HepG2 (cell line): ENCODE results near the gene SYS1. TPM values are rescaled to one million over a fixed set of nuclear protein-coding genes. Genes with fewer than 3 reads are reported as not detected.

Source experiments
- BHLHE40 ChIP-seq: IDR thresholded peaks from 2 replicates; pipeline ENCODE4 v1.6.1; 2011; ENCODE audit warnings: low read length, improper control_type of control experiment
- CCDC6 ChIP-seq: sonication (generic); formaldehyde crosslinking; IDR thresholded peaks from 2 replicates; pipeline ENCODE4 v1.8.1; 2022; ENCODE audit warnings: mild to moderate bottlenecking, missing genetic modification reagents, moderate library complexity
- CREB1 ChIP-seq, 2 experiments: fragments of 450-650 bp in 1 of 2; IDR thresholded peaks; 2 replicates each; pipeline ENCODE4 v1.6.1; 2016 to 2017; ENCODE audit warnings: control low read depth in 1 of 2, mild to moderate bottlenecking in 1 of 2, missing compliant biosample characterization in 1 of 2, missing genetic modification characterization in 1 of 2
- CREB3 ChIP-seq: sonication (generic); formaldehyde crosslinking; IDR thresholded peaks from 2 replicates; pipeline ENCODE4 v1.5.0; 2020; ENCODE audit warnings: missing genetic modification reagents
- GATAD1 ChIP-seq: IDR thresholded peaks from 2 replicates; pipeline ENCODE4 v1.6.1; 2016; ENCODE audit warnings: missing genetic modification reagents, missing compliant biosample characterization
- HIVEP1 ChIP-seq: sonication (generic); formaldehyde crosslinking; IDR thresholded peaks from 2 replicates; pipeline ENCODE4 v1.4.0; 2020; ENCODE audit warnings: mild to moderate bottlenecking, missing genetic modification reagents
- HNRNPK ChIP-seq: fragments of 200-400 bp; formaldehyde crosslinking; IDR thresholded peaks from 2 replicates; pipeline ENCODE4 v1.6.1; 2018; ENCODE audit warnings: low read length, low read depth, moderate library complexity, mild to moderate bottlenecking; ENCODE audit not compliant: poor library complexity, severe bottlenecking
- HOXA9 ChIP-seq: sonication (generic); formaldehyde crosslinking; IDR thresholded peaks from 2 replicates; pipeline ENCODE4 v1.8.1; 2022; ENCODE audit warnings: missing genetic modification reagents, mild to moderate bottlenecking, moderate library complexity, borderline replicate concordance
- MAFK ChIP-seq, 2 experiments: IDR thresholded peaks in 1 of 2; conservative IDR thresholded peaks in 1 of 2; 2 replicates each; pipeline ENCODE4 v1.6.1; 2011; ENCODE audit warnings: improper control_type of control experiment in 2 of 2, low read length in 2 of 2
- MED8 ChIP-seq: sonication (generic); formaldehyde crosslinking; IDR thresholded peaks from 2 replicates; pipeline ENCODE4 v1.8.1; 2023; ENCODE audit warnings: mild to moderate bottlenecking, missing genetic modification reagents; ENCODE audit not compliant: insufficient replicate concordance
- NAIF1 ChIP-seq: sonication (generic); formaldehyde crosslinking; IDR thresholded peaks from 2 replicates; pipeline ENCODE4 v1.5.0; 2020; ENCODE audit warnings: mild to moderate bottlenecking, missing genetic modification reagents, borderline replicate concordance
- NFE2L1 ChIP-seq: sonication (generic); formaldehyde crosslinking; IDR thresholded peaks from 2 replicates; pipeline ENCODE4 v1.4.0; 2020; ENCODE audit warnings: missing genetic modification reagents, mild to moderate bottlenecking, borderline replicate concordance
- NPAS2 ChIP-seq: sonication (generic); formaldehyde crosslinking; IDR thresholded peaks from 2 replicates; pipeline ENCODE4 v1.8.0; 2022; ENCODE audit warnings: mild to moderate bottlenecking, missing genetic modification reagents, borderline replicate concordance
- ZBTB7B ChIP-seq: sonication (generic); formaldehyde crosslinking; IDR thresholded peaks from 2 replicates; pipeline ENCODE4 v1.4.0; 2020; ENCODE audit warnings: missing genetic modification reagents
- ZMAT3 ChIP-seq: sonication (generic); formaldehyde crosslinking; conservative IDR thresholded peaks from 2 replicates; pipeline ENCODE4 v1.7.0; 2021; ENCODE audit warnings: missing genetic modification reagents
- ZNF235 ChIP-seq: sonication (generic); formaldehyde crosslinking; IDR thresholded peaks from 2 replicates; pipeline ENCODE4 v1.8.1; 2023; ENCODE audit warnings: mild to moderate bottlenecking, missing genetic modification reagents, borderline replicate concordance
- ZNF382 ChIP-seq: sonication (generic); formaldehyde crosslinking; IDR thresholded peaks from 2 replicates; pipeline ENCODE4 v1.5.0; 2020; ENCODE audit warnings: missing genetic modification reagents, mild to moderate bottlenecking, borderline replicate concordance
- ZNF552 ChIP-seq: sonication (generic); formaldehyde crosslinking; IDR thresholded peaks from 2 replicates; pipeline ENCODE4 v1.9.0; 2022; ENCODE audit warnings: missing genetic modification reagents, mild to moderate bottlenecking, borderline replicate concordance
- polyA plus RNA-seq, 8 experiments: library from polyadenylated mRNA; depleted of rRNA in 3 of 8; stranded (reverse) in 7 of 8; unstranded in 1 of 8; fragments of >200 nt; fragmentation: Illumina TruSeq in 4 of 8; extraction: Trizol in 4 of 8; gene quantifications; 2 replicates each; pipeline versions ENCODE4 v1.2.1 to v1.2.3, GENCODE V29; 2011 to 2016; ENCODE audit warnings: low read depth in 4 of 8, missing spikeins in 1 of 8, mixed read lengths in 1 of 8; ENCODE audit not compliant: insufficient read depth in 1 of 8
- total RNA-seq, 5 experiments: library from RNA; depleted of rRNA; stranded (reverse); fragments of >200 nt; fragmentation: Illumina TruSeq; extraction: Trizol; gene quantifications; 2 replicates each; pipeline ENCODE4 v1.2.3, GENCODE V29; 2016; ENCODE audit warnings: low read depth in 1 of 5
- TF ChIP-seq, protein P1 (sequence below): sonication (generic); formaldehyde crosslinking; IDR thresholded peaks from 2 replicates; pipeline ENCODE4 v1.4.0; 2020; ENCODE audit warnings: missing genetic modification reagents
- TF ChIP-seq, protein P2 (sequence below): sonication (generic); formaldehyde crosslinking; IDR thresholded peaks from 2 replicates; pipeline ENCODE4 v1.8.0; 2022; ENCODE audit warnings: mild to moderate bottlenecking, missing genetic modification reagents, borderline replicate concordance
- TF ChIP-seq, protein P3 (sequence below): sonication (generic); formaldehyde crosslinking; IDR thresholded peaks from 2 replicates; pipeline ENCODE4 v1.4.0; 2020; ENCODE audit warnings: missing genetic modification reagents
- TF ChIP-seq, protein P4 (sequence below): sonication (generic); formaldehyde crosslinking; IDR thresholded peaks from 2 replicates; pipeline ENCODE4 v1.8.1; 2022; ENCODE audit warnings: low read depth, mild to moderate bottlenecking, missing genetic modification reagents

Gene SYS1
- total and polyA plus RNA-seq, 2 of the 13 experiments (the other 11 are each of a cell fraction or from before 2014, with no cell fraction given), result 38.3 to 65.6 TPM

GRCh38 chr20:45343532-45344167 lies 19.3 kb upstream of the SYS1 start (continued):
- TF ChIP-seq MED8 (CRISPR knock-in tag) (peak; percentile 2), NFE2L1 (no peak), NPAS2 (CRISPR knock-in tag) (no peak), ZBTB7B (CRISPR knock-in tag) (no peak), ZMAT3 (0 out of 2 replicates have a peak, but pooled peaks have one; percentile 21), ZNF552 (CRISPR knock-in tag) (no peak), HOXA9 (CRISPR knock-in tag) (no peak), HIVEP1 (CRISPR knock-in tag) (no peak; the same call in 1 of the 2 replicates), ZNF382 (CRISPR knock-in tag) (no peak), NAIF1 (CRISPR knock-in tag) (0 out of 2 replicates have a peak, but pooled peaks have one; percentile 3), CREB3 (CRISPR knock-in tag) (no peak), ZNF235 (0 out of 2 replicates have a peak, but pooled peaks have one; percentile 18), HNRNPK (no peak), CREB1 (IDR thresholded peaks at IDR 0.05) (no peak), CREB1 (CRISPR knock-in tag; IDR thresholded peaks at IDR 0.05) (0 out of 2 replicates have a peak, but pooled peaks have one; percentile 32), MAFK (conservative IDR thresholded peaks at IDR 0.05 in 1 of 2, IDR thresholded peaks at IDR 0.05 in 1 of 2; ENCODE audit: low read length in 2 of 2) (no peak), BHLHE40 (no peak), CCDC6 (CRISPR knock-in tag) (no peak; the same call in 1 of the 2 replicates), GATAD1 (CRISPR knock-in tag) (0 out of 2 replicates have a peak, but pooled peaks have one; percentile 12)
- TF ChIP-seq, protein P1, sequence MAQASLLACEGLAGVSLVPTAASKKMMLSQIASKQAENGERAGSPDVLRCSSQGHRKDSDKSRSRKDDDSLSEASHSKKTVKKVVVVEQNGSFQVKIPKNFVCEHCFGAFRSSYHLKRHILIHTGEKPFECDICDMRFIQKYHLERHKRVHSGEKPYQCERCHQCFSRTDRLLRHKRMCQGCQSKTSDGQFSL (CRISPR knock-in tag), result 0 out of 2 replicates have a peak, but pooled peaks have one; percentile 13
- TF ChIP-seq, protein P2, sequence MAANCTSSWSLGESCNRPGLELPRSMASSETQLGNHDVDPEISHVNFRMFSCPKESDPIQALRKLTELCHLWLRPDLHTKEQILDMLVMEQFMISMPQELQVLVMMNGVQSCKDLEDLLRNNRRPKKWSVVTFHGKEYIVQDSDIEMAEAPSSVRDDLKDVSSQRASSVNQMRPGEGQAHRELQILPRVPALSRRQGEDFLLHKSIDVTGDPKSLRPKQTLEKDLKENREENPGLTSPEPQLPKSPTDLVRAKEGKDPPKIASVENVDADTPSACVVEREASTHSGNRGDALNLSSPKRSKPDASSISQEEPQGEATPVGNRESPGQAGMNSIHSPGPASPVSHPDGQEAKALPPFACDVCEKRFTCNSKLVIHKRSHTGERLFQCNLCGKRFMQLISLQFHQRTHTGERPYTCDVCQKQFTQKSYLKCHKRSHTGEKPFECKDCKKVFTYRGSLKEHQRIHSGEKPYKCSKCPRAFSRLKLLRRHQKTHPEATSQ, result peak; percentile 44; the same call in 1 of the 2 replicates
- TF ChIP-seq, protein P3, sequence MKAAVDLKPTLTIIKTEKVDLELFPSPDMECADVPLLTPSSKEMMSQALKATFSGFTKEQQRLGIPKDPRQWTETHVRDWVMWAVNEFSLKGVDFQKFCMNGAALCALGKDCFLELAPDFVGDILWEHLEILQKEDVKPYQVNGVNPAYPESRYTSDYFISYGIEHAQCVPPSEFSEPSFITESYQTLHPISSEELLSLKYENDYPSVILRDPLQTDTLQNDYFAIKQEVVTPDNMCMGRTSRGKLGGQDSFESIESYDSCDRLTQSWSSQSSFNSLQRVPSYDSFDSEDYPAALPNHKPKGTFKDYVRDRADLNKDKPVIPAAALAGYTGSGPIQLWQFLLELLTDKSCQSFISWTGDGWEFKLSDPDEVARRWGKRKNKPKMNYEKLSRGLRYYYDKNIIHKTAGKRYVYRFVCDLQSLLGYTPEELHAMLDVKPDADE (CRISPR knock-in tag), result no peak
- TF ChIP-seq, protein P4, sequence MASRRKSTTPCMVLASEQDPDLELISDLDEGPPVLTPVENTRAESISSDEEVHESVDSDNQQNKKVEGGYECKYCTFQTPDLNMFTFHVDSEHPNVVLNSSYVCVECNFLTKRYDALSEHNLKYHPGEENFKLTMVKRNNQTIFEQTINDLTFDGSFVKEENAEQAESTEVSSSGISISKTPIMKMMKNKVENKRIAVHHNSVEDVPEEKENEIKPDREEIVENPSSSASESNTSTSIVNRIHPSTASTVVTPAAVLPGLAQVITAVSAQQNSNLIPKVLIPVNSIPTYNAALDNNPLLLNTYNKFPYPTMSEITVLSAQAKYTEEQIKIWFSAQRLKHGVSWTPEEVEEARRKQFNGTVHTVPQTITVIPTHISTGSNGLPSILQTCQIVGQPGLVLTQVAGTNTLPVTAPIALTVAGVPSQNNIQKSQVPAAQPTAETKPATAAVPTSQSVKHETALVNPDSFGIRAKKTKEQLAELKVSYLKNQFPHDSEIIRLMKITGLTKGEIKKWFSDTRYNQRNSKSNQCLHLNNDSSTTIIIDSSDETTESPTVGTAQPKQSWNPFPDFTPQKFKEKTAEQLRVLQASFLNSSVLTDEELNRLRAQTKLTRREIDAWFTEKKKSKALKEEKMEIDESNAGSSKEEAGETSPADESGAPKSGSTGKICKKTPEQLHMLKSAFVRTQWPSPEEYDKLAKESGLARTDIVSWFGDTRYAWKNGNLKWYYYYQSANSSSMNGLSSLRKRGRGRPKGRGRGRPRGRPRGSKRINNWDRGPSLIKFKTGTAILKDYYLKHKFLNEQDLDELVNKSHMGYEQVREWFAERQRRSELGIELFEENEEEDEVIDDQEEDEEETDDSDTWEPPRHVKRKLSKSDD, result no peak
